Suprapubic skin (tissue), 4 donors: Measurements from ENCODE around the gene ZNF628. TPM values are rescaled to one million over a fixed set of nuclear protein-coding genes. Genes with fewer than 3 reads are reported as not detected.

Experiments
- DNase-seq, 2 donors: peaks; one replicate each; pipeline ENCODE4 v3.0.0-alpha.2; 2019; ENCODE audit warnings: low spot score in 2 of 2
- H3K27ac ChIP-seq: fragments of 200-600 bp; sonication (generic); one replicate; pipeline ENCODE4 v1.5.1; 2019
- H3K27me3 ChIP-seq: fragments of 200-600 bp; sonication (generic); one replicate; pipeline ENCODE4 v1.5.1; 2019
- H3K36me3 ChIP-seq: fragments of 200-600 bp; sonication (generic); one replicate; pipeline ENCODE4 v1.5.1; 2019
- H3K4me1 ChIP-seq: fragments of 200-600 bp; sonication (generic); one replicate; pipeline ENCODE4 v1.5.1; 2019
- H3K4me3 ChIP-seq: fragments of 200-600 bp; sonication (generic); one replicate; pipeline ENCODE4 v1.5.1; 2019; ENCODE audit warnings: mild to moderate bottlenecking
- H3K9me3 ChIP-seq: fragments of 200-600 bp; sonication (generic); one replicate; pipeline ENCODE4 v1.5.1; 2019
- CTCF ChIP-seq, 2 donors: fragments of 200-600 bp in 1 of 2; fragments of 450-650 bp in 1 of 2; sonication (generic) in 1 of 2; IDR thresholded peaks; one replicate each; pipeline ENCODE4 v1.5.1; 2016 to 2019; ENCODE audit warnings: antibody characterized with exemption in 2 of 2, mild to moderate bottlenecking in 1 of 2, moderate library complexity in 1 of 2
- EP300 ChIP-seq: sonication (generic); formaldehyde crosslinking; IDR thresholded peaks from one replicate; pipeline ENCODE4 v1.6.1; 2017; ENCODE audit warnings: antibody characterized with exemption
- POLR2A ChIP-seq, 2 donors: fragments of 450-650 bp; IDR thresholded peaks; one replicate each; pipeline ENCODE4 v1.6.1; 2017; ENCODE audit warnings: antibody characterized with exemption in 2 of 2, mild to moderate bottlenecking in 2 of 2, moderate library complexity in 2 of 2
- POLR2AphosphoS5 ChIP-seq, 3 donors: sonication (generic); formaldehyde crosslinking; IDR thresholded peaks; one replicate each; pipeline ENCODE4 v1.6.1; 2017; ENCODE audit warnings: antibody characterized with exemption in 3 of 3
- WGBS: methylation state at CpG from one replicate; pipeline ENCODE4 v1.1.5; 2018; 5-methylcytosine and 5-hydroxymethylcytosine counted together
- total RNA-seq, 4 donors: library from RNA; depleted of rRNA; stranded (reverse); fragments of >200 nt; gene quantifications; one replicate each; pipeline ENCODE4 v1.1.0, GENCODE V29; 2016

The ZNF628 gene
- total RNA-seq, 4 donors from 2014 or later, result 17.3 to 22.9 (median 19.8) TPM

- Histone ChIP-seq H3K4me3 (no peak overlapping the region), H3K9me3 (no peaks in the 10 kb centered on the region), H3K27me3 (no peaks in the 10 kb centered on the region), H3K27ac (no peak overlapping the region), H3K36me3 (no peaks in the 10 kb centered on the region), H3K4me1 (peaks cover under 1% of the 10 kb centered on the region)
- TF ChIP-seq CTCF (IDR thresholded peaks at IDR 0.05) (peak; percentile 95 to 99), EP300 (no peak)
- DNase-seq, result no peak
- WGBS, result 57% methylated on average over 15 of the region's 29 CpGs
Observed at GRCh38 chr19:55467236-55468053, 9.0 kb upstream of the ZNF628 start.

GRCh38 chr19:55468054-55468393 lies 8.4 kb upstream of the ZNF628 start:
- Histone ChIP-seq H3K27me3 (no peaks in the 10 kb centered on the region), H3K4me1 (no peaks in the 10 kb centered on the region), H3K9me3 (no peaks in the 10 kb centered on the region), H3K27ac (no peak overlapping the region), H3K4me3 (no peak overlapping the region), H3K36me3 (no peaks in the 10 kb centered on the region)
- 24% methylated on average over 4 of the region's 4 CpGs for WGBS
- no peak for DNase-seq
- TF ChIP-seq POLR2AphosphoS5 (IDR thresholded peaks at IDR 0.05) (no peak), POLR2A (IDR thresholded peaks at IDR 0.05) (no peak), EP300 (no peak), CTCF (IDR thresholded peaks at IDR 0.05) (no peak)

GRCh38 chr19:55471266-55471665 lies 5.2 kb upstream of the ZNF628 start:
- Histone ChIP-seq H3K27ac (no peak overlapping the region), H3K4me3 (no peak overlapping the region), H3K27me3 (no peaks in the 10 kb centered on the region), H3K9me3 (no peaks in the 10 kb centered on the region), H3K36me3 (no peaks in the 10 kb centered on the region), H3K4me1 (peaks cover 9% of the 10 kb centered on the region)
- TF ChIP-seq POLR2A (IDR thresholded peaks at IDR 0.05), result no peak
- no peak for TF ChIP-seq POLR2AphosphoS5 (IDR thresholded peaks at IDR 0.05)
- no peak for TF ChIP-seq CTCF (IDR thresholded peaks at IDR 0.05)
- TF ChIP-seq EP300, result no peak
- no peak for DNase-seq
- 60% methylated on average over 13 of the region's 13 CpGs for WGBS

- no peak for DNase-seq
- H3K27ac ChIP-seq, result no peak overlapping the region
- H3K27me3 ChIP-seq, result no peaks in the 10 kb centered on the region
- 80% methylated on average over 3 of the region's 8 CpGs for WGBS
- peaks cover 16% of the 10 kb centered on the region for H3K4me1 ChIP-seq
- no peaks in the 10 kb centered on the region for H3K9me3 ChIP-seq
- no peak overlapping the region for H3K4me3 ChIP-seq
- H3K36me3 ChIP-seq, result no peaks in the 10 kb centered on the region
- no peak for TF ChIP-seq POLR2A (IDR thresholded peaks at IDR 0.05)
- no peak for TF ChIP-seq EP300
- TF ChIP-seq CTCF (IDR thresholded peaks at IDR 0.05), result no peak
- no peak for TF ChIP-seq POLR2AphosphoS5 (IDR thresholded peaks at IDR 0.05)
Observed at GRCh38 chr19:55472463-55472862, 4.0 kb upstream of the ZNF628 start.

- Histone ChIP-seq H3K4me3 (no peak overlapping the region), H3K27me3 (no peaks in the 10 kb centered on the region), H3K9me3 (no peaks in the 10 kb centered on the region), H3K36me3 (no peaks in the 10 kb centered on the region), H3K4me1 (peaks cover 25% of the 10 kb centered on the region), H3K27ac (no peak overlapping the region)
- TF ChIP-seq POLR2A (IDR thresholded peaks at IDR 0.05) (no peak), EP300 (no peak), POLR2AphosphoS5 (IDR thresholded peaks at IDR 0.05) (no peak), CTCF (IDR thresholded peaks at IDR 0.05) (no peak)
- DNase-seq, result no peak
- WGBS, result 61% methylated on average over 16 of the region's 16 CpGs
Observed at GRCh38 chr19:55473225-55474012, 3.0 kb upstream of the ZNF628 start.
